Measurements from ENCODE around the gene FPR2.

The FPR2 gene

GRCh38 chr19:51807925-51808324, 46.9 kb downstream of the FPR2 start:
- no peak for DNase-seq

GRCh38 chr19:51808333-51808986, 47.5 kb downstream of the FPR2 start:
- no peak for DNase-seq

- DNase-seq = no peak
Measured at GRCh38 chr19:51809787-51810186, 48.8 kb downstream of the FPR2 start.

GRCh38 chr19:51810223-51810622, 49.2 kb downstream of the FPR2 start:
- no peak for DNase-seq

GRCh38 chr19:51811344-51811743, 50.4 kb downstream of the FPR2 start:
- peak in 1 of 2 donors; percentile 40 for DNase-seq

- no peak for DNase-seq
Measured at GRCh38 chr19:51815043-51815442, 54.1 kb downstream of the FPR2 start.

GRCh38 chr19:51816711-51817110, 55.7 kb downstream of the FPR2 start:
- no peak for DNase-seq

GRCh38 chr19:51820011-51820410, 59.0 kb downstream of the FPR2 start:
- no peak for DNase-seq

Measured in bone marrow (tissue), 2 donors.